Activated naive CD4-positive, alpha-beta T cell treated with anti-CD3 and anti-CD28 coated beads, Interleukin-2, amount 50 U/mL, for 72 hours (primary cell): ENCODE measurements around the gene DOCK10. TPM values are rescaled to one million over a fixed set of nuclear protein-coding genes. Genes with fewer than 3 reads are reported as not detected.

Experiments used
- ATAC-seq, 2 donors: fragments of 150-1000 bp; cut with Tn5 transposase; 2 replicates each; pipeline ENCODE4 v1.10.0; 2021; ENCODE audit warnings: mild to moderate bottlenecking in 2 of 2, moderate library complexity in 2 of 2
- DNase-seq, 2 donors: peaks; one replicate each; pipeline ENCODE4 v3.0.0; 2021 to 2022; ENCODE audit warnings: low spot score in 2 of 2
- H3K27ac Mint-ChIP-seq, 2 donors: one replicate each; pipeline ENCODE4 v1.8.0; 2022; ENCODE audit warnings: mild to moderate bottlenecking in 2 of 2, mixed read lengths in 2 of 2
- H3K36me3 Mint-ChIP-seq, 2 donors: one replicate each; pipeline ENCODE4 v1.8.0; 2022; ENCODE audit warnings: mixed read lengths in 2 of 2
- H3K9me3 Mint-ChIP-seq, 2 donors: one replicate each; pipeline ENCODE4 v1.8.0; 2022; ENCODE audit warnings: mixed read lengths in 2 of 2
- total RNA-seq, 2 donors: library from RNA; stranded (reverse); gene quantifications; one replicate each; pipeline ENCODE4 v1.2.3, GENCODE V29; 2022

The DOCK10 gene
- total RNA-seq, 2 donors from 2014 or later = 173 to 197 TPM

DNA sequence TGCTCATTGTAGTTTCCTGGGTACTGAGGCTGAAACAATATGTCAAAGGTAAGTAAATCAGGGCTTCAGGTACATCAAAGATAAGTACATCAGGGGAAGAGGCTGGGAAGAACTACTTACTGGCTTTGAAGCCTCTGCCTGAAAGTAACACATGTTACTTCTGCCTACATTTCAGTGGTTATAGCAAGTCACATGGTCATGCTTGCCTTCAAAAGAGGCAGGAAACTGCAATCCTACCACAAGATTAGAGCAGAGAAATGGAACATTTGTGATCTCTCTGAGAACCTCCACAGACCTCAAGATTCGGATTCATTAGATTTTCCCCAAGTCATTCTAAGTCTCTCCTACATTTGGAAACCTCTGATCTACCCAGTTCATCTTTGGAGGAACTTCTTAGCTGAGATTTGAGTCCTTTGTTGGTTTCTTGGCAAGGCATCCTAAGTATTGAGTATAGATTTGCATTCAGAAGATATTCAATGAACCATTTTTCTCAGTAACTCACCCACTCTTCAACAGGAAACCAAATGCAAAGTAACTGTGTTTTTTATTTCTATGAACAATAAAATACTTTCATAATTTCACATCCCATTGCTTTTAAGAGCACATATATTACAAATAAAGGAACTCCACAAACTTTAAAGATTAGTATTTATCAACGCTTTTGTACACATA is 277.6 kb downstream of the DOCK10 start:
- Mint-ChIP-seq H3K9me3 (peaks cover 6 to 26% of the 10 kb centered on the region in 2 donors), H3K36me3 (peaks cover 61 to 96% of the 10 kb centered on the region in 2 donors), H3K27ac (peak overlapping the region; percentile 50 to 75)
- DNase-seq (no peak), ATAC-seq (peak; percentile 80 to 85)

- Mint-ChIP-seq H3K9me3 (peaks cover 24 to 46% of the 10 kb centered on the region in 2 donors), H3K36me3 (peaks cover 47 to 56% of the 10 kb centered on the region in 2 donors), H3K27ac (peak overlapping the region in 1 of 2 donors; percentile 37)
- DNase-seq = no peak
- peak in 1 of 2 donors; percentile 10 for ATAC-seq
These were observed 284.2 kb downstream of the DOCK10 start for GRCh38 chr2:224757934-224758548.

DNA sequence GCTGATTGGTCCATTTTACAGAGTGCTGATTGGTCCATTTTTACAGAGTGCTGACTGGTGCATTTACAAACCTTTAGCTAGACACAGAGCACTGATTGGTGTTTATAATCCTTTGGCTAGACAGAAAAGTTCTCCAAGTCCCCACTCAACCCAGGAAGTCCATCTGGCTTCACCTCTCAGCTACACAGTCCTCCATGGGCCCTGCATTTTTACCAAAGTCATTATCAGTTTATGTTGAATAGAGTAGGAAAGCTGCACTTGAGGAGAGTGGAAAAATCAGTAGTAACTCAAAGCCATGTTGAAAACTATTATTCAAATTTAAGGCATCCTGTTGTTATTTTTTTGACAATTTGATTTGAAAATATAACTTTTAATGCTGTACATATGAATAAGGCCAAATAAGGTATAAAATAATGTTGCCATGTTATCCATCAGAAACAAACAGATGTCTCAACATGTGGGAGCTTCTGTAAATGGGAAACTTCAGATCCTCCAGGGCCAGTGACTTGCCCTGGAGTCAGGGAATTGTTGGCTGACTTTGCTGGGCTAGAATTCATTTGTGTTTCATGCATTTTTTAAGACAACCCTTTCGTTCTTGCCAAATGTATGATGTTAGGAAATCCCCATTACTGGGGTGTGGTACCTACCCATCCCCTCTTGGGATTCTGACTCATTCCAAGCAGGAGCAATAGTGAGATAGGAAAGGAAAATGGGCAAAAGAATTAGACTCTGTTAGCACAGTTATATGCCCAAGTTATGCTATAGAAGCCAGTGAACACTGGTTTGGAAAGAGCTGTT is 288.3 kb downstream of the DOCK10 start:
- peaks cover 19% of the 10 kb centered on the region in 2 donors for H3K36me3 Mint-ChIP-seq
- H3K27ac Mint-ChIP-seq = no peak overlapping the region
- no peak for ATAC-seq
- peaks cover 17 to 18% of the 10 kb centered on the region in 2 donors for H3K9me3 Mint-ChIP-seq
- no peak for DNase-seq

GRCh38 chr2:224751996-224752698 is 290.1 kb downstream of the DOCK10 start:
- Mint-ChIP-seq H3K9me3 (peaks cover 2 to 5% of the 10 kb centered on the region in 2 donors), H3K27ac (no peak overlapping the region), H3K36me3 (peaks cover 1% of the 10 kb centered on the region in 2 donors)
- DNase-seq = no peak
- ATAC-seq = no peak

DNA sequence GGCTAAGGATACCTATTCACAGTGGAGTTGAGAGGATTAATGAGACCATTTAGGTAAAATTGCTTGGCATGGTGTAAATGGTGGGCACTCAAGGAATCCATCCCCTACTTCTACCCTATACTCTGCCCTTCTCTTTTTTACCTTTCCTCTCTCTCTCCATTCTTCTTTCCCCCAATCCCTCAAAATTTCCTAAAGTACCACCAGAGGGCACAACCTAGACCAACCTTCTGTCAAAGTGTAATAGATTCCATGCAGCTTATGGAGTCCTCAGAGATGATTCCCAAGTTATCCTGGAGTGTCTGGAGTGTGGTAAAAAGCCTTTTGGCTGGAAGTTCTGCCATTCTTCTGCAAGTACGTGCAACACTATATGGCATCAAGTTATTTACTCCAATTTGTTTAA is 293.1 kb downstream of the DOCK10 start:
- no peak for DNase-seq
- Mint-ChIP-seq H3K36me3 (no peaks in the 10 kb centered on the region), H3K9me3 (no peaks in the 10 kb centered on the region), H3K27ac (no peak overlapping the region)
- no peak for ATAC-seq

DNA sequence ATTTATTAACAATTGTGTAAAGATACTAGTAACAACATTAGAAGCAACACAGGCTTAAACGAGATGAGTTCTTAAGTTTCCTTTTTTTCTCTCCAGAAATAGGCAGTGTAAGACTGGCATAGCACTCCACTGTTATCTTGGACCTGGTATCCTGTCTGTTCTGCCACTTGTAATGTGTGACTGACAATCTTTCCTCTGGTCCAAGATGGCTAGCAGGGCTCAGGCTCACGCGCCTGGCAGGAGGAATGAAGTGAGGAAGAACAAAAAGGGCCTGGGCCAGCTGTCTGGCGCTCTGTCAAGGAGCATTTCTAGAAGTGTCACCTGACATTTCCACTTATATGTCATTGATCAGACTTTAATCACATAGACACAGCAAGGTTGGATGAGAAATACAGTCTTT is 294.5 kb downstream of the DOCK10 start:
- ATAC-seq (no peak), DNase-seq (no peak)
- Mint-ChIP-seq H3K27ac (no peak overlapping the region), H3K9me3 (peaks cover 0 to under 1% of the 10 kb centered on the region in 2 donors), H3K36me3 (no peaks in the 10 kb centered on the region)

- DNase-seq = no peak
- Mint-ChIP-seq H3K9me3 (peaks cover 20 to 25% of the 10 kb centered on the region in 2 donors), H3K36me3 (peaks cover 23 to 25% of the 10 kb centered on the region in 2 donors), H3K27ac (no peak overlapping the region)
- ATAC-seq = no peak
These were observed 306.0 kb downstream of the DOCK10 start for GRCh38 chr2:224736227-224736626.

- DNase-seq = no peak
- Mint-ChIP-seq H3K9me3 (peaks cover 20 to 25% of the 10 kb centered on the region in 2 donors), H3K27ac (no peak overlapping the region), H3K36me3 (peaks cover 23 to 25% of the 10 kb centered on the region in 2 donors)
- no peak for ATAC-seq
These were observed 307.3 kb downstream of the DOCK10 start for GRCh38 chr2:224734949-224735348.

DNA sequence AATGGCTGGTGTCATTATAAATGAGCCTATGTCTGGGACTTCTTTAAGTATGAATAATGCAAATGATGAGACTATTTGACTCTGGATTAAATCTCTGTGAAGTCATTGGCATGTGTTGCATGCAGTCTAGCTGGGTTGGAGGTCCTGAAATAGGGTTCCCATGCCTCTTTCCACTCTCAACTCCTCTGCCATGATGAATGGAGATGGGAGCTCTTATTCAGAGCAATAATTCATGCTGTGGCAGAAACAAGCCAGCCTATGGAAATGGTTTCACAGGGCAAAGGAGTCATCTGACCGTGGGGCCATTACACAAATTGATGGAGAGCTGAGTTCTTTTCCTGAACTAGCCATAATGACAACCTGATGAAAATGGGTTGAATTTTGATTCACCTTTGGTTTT is 310.6 kb downstream of the DOCK10 start:
- DNase-seq (no peak), ATAC-seq (no peak)
- H3K9me3 Mint-ChIP-seq = peaks cover 21 to 27% of the 10 kb centered on the region in 2 donors
- no peak overlapping the region for H3K27ac Mint-ChIP-seq
- peaks cover 32 to 33% of the 10 kb centered on the region in 2 donors for H3K36me3 Mint-ChIP-seq

DNA sequence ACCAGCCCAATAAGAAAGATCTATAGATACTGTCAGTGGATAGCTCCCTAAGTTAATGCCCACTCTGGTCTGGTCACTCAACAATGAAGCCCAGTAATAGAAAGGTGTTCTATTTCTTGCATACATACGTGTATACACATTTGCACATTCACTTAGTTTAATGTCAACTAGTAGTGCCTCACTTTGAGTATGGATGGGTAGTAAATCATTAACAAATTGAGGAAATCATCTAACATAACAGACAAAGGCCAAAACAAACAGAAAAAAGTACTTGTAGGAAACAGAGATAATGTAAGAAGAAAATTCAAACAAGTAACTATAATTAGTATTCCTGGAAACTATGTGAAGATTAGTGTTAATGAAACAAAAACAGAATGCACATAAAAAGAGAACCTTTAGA is 312.8 kb downstream of the DOCK10 start:
- DNase-seq = no peak
- Mint-ChIP-seq H3K27ac (no peak overlapping the region), H3K9me3 (peaks cover 9 to 17% of the 10 kb centered on the region in 2 donors), H3K36me3 (peaks cover 18% of the 10 kb centered on the region in 2 donors)
- no peak for ATAC-seq

DNA sequence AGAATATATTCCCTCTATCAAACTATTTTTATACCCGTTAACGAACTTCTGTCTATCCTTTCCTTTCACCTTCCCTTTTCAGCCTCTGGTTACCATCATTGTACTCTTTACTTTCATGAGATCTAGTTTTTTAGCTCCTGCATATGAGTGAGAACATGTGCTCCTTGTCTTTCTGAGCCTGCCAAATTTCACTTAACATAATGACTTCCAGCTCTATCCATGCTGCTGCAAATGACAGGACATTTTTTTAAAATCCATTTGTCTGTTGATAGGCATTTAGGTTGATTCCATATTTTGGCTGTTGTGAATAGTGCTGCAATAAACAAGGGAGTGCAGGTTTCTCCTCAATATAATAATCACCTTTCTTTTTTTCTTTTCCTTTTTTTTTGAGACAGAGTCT is 317.9 kb downstream of the DOCK10 start:
- H3K27ac Mint-ChIP-seq = no peak overlapping the region
- H3K36me3 Mint-ChIP-seq = peaks cover 16 to 17% of the 10 kb centered on the region in 2 donors
- DNase-seq = no peak
- no peak for ATAC-seq
- H3K9me3 Mint-ChIP-seq = peaks cover 7 to 17% of the 10 kb centered on the region in 2 donors

DNA sequence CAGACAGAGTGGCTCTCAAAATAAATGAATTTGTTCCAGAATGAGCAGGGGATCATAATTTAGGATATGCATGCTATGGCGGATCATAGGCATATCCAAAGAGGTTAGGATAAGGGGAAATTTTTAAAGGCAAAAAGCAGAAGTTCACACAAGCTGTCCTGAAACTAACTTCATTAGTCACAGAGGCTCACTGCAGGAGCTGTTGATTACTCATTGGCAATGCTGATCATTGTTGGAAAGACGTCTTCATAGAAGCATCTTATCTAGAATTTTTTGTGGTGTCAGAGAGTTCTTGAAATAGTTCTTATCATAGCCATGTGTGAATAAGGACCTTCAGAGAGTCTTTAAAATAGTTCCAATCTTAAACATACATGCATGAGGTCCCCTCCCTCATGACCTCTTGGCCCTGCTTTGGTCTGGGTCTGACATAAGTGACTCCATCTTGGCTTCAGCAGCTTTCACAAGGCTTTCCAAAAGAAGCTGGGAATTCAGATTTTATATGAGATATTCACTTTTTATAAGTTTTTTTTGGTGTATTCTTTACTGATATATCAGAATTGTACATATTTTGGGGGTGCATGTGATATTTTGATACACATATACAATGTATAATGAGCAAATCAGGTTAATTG is 318.6 kb downstream of the DOCK10 start:
- DNase-seq (no peak), ATAC-seq (peak; percentile 13 to 56)
- Mint-ChIP-seq H3K27ac (no peak overlapping the region), H3K36me3 (peaks cover 10 to 12% of the 10 kb centered on the region in 2 donors), H3K9me3 (peaks cover 5 to 16% of the 10 kb centered on the region in 2 donors)

- no peak overlapping the region for H3K27ac Mint-ChIP-seq
- no peak for ATAC-seq
- H3K36me3 Mint-ChIP-seq = peaks cover 4 to 6% of the 10 kb centered on the region in 2 donors
- peaks cover 0 to 10% of the 10 kb centered on the region in 2 donors for H3K9me3 Mint-ChIP-seq
- DNase-seq = no peak
These were observed 319.5 kb downstream of the DOCK10 start for GRCh38 chr2:224722770-224723169.

- no peak for ATAC-seq
- peaks cover 0 to under 1% of the 10 kb centered on the region in 2 donors for H3K36me3 Mint-ChIP-seq
- peaks cover 0 to 5% of the 10 kb centered on the region in 2 donors for H3K9me3 Mint-ChIP-seq
- H3K27ac Mint-ChIP-seq = no peak overlapping the region
- no peak for DNase-seq
These were observed 320.0 kb downstream of the DOCK10 start for GRCh38 chr2:224722250-224722649.

DNA sequence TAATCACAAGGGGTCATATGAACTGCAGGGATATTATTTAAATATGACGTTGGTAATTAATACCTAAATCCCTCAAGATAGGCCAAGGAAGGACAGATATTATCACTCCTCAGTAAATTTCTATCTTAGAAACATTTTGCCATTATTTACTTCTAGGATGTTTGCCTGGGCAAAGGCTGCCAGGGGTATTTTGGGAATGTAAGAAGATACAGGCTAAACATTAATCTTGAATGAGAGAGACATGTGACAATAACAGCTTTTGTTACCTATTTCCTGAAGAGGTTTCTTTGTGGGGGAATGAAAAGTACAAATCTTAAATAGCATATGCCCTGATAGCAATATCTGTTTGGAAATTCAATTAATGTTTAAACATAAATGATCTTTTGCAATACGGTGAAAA is 325.3 kb downstream of the DOCK10 start:
- ATAC-seq = no peak
- Mint-ChIP-seq H3K9me3 (peaks cover 0 to 5% of the 10 kb centered on the region in 2 donors), H3K27ac (no peak overlapping the region), H3K36me3 (peaks cover 0 to 6% of the 10 kb centered on the region in 2 donors)
- DNase-seq = no peak

GRCh38 chr2:224716201-224716600 is 326.1 kb downstream of the DOCK10 start, which contains the start of gene CCDC195:
CCDC195 (minus strand) TSS chr2:224716365; CDS start chr2:224716365, 0 bp downstream.
- Mint-ChIP-seq H3K27ac (peak within 1 kb of the TSS in 1 of 2 donors; percentile 5), H3K9me3 (peaks cover 0 to 5% of the 10 kb centered on the region in 2 donors), H3K36me3 (peaks cover 0 to 6% of the 10 kb centered on the region in 2 donors)
- ATAC-seq (no peak), DNase-seq (no peak)
